Effector CD4-positive, alpha-beta T cell (primary cell): ENCODE data around the gene ZDHHC24.
"Not testable (repeated sequence)": the region's sequence is repeated elsewhere in the genome, so short reads cannot be mapped to it uniquely, and the experiment has no call there.

ENCODE experiments used
- DNase-seq: peaks from one replicate; pipeline ENCODE4 v3.0.0-alpha.2; 2020

The ZDHHC24 gene

DNA sequence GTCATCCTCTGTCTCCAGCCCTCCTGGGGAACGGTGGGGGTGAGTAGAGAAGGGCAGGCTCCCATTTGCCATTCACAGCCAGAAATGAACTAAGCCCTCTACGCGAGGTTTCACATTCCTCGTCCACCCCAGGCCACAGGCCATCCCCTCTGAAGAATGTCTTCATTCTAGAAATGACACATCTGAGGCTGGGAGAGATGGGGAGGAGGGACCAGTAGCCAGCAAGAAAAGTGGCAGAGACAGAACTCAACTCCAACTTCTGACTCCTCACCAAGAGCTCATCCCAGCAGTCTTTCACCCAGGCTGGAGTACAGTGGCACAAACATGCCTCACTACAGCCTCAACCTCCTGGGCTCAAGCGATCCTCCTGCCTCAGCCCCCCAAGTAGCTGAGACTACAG lies 19.1 kb upstream of the ZDHHC24 start:
- no peak for DNase-seq

- no peak for DNase-seq
Measured at GRCh38 chr11:66564538-66564937, 18.7 kb upstream of the ZDHHC24 start.

GRCh38 chr11:66563832-66564231 lies 18.0 kb upstream of the ZDHHC24 start:
- DNase-seq = no peak

DNA sequence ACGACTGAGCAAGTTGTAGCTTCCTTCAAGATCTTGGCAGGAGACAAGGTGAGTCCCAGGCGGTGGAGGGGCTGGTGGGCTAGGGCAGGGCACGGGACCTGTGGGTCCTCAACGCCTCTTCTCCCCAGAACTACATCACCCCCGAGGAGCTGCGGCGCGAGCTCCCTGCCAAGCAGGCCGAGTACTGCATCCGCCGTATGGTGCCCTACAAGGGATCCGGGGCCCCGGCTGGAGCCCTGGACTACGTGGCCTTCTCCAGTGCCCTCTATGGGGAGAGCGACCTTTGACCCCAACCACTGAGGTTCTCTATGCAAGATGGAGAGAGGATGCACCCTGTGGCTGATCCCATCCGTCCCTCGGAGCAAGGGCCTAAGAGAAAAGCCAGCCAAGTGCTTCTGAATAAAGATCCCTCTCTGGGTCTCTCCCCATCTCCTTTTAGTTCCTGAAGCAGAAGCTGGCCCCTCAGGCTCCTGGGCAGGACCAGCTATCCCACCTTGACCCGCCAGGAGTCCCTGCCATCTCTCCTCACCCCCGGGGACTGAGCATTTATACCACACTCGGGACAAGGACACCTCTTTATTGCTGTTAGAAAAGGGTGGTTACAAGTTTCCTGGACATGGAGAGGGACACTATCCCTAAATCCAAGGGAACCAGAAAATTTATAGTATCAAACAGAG lies 17.2 kb upstream of the ZDHHC24 start:
- DNase-seq = no peak

- DNase-seq = no peak
Measured at GRCh38 chr11:66562275-66562674, 16.4 kb upstream of the ZDHHC24 start.

GRCh38 chr11:66561975-66562248 lies 16.1 kb upstream of the ZDHHC24 start:
- DNase-seq = no peak

GRCh38 chr11:66561178-66561974 lies 15.5 kb upstream of the ZDHHC24 start:
- no peak for DNase-seq

DNA sequence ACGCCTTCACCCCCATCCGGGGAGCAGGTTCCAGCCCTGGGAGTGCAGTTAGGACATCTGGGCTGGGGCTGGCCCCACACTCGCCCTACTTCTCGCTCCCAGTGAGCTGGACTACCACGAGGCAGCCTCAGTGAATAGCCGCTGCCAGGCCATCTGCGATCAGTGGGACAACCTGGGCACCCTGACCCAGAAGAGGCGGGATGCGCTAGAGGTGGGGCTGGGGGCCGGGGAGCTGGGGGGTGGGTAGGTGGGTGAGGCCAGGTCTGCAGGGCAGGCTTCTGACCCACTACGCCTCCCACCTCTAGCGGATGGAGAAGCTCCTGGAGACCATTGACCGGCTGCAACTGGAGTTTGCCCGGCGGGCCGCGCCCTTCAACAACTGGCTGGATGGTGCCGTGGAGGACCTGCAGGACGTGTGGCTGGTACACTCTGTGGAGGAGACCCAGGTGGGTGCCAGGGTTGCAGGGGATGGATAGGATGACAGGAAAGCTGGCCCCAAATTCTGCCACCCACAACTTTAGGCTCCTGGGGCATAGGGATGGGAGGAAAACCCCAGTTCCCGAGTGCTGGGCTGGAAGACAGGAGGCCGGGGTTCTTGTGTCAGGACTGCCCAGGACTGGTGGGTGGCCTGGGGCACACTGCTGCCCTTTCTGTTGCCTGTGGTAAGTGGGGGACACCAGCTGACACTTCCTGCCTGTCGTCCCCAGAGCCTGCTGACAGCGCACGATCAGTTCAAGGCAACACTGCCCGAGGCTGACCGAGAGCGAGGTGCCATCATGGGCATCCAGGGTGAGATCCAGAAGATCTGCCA lies 14.2 kb upstream of the ZDHHC24 start:
- DNase-seq = no peak

DNA sequence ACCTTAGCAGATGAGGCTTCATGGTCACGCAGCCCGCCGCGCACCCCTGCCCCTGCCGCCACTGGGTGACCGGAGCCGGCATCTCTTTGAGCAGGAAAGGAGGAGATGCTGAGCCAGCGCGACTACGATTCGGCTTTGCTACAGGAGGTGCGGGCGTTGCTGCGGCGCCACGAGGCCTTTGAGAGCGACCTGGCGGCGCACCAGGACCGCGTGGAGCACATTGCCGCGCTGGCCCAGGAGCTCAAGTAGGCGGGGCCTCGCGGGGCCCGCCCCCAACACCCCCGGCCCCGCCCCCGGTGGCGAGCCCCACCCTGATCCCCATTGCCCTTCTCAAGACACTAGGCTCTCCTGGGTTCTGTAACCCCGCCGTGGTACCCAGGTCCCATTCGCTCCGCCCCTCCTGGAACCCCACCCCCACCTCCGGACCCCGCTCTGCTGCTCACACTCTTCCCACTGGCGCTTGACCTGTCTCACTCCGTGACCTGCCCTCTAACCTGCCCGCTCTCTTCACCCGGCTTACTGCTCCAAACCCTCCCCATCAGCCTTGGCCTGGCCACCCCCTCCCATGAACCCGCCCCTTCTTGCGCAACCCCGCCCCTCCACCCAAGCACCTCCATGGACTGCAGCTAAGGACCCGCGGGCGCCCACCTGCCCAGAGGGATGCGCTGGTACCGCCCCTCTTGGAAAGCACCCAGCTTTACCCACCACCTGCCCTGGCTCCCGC lies 13.5 kb upstream of the ZDHHC24 start:
- DNase-seq = no peak

DNA sequence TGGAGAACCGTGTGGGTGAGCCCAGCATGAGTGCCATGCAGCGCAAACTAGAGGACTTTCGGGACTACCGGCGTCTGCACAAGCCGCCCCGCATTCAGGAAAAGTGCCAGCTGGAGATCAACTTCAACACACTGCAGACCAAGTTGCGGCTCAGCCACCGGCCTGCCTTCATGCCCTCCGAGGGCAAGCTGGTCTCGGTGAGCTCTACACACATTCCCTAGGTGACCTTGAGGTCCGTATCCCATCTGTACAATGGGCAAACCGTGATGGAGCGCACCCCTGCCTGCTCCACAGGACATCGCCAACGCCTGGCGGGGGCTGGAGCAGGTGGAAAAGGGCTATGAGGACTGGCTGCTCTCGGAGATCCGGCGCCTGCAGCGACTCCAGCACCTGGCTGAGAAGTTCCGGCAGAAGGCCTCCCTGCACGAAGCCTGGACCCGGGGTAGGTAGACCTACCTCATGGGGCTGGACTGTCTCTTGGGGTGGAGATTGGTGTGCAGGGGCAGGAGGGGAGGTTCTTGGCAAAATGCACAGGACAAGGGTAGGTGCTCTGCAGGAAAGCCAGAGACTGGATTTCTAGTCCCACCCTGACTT lies 12.0 kb upstream of the ZDHHC24 start:
- no peak for DNase-seq

DNA sequence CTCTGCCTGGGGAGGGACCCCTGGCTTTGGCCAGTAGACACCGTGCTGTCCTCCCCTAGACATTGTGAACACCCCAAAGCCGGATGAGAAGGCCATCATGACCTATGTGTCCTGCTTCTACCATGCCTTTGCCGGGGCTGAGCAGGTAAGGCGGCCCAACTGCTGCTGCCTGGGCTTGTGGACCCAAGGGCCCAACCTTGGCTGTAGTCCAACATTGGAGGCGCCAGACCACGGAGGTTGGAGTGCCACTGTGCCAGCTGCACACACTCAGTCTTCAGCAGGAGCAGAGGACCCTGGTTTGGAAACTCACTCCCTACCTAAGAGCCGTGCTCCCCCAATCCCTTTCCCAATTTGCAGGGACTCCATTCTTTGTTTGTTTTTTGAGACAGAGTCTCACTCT lies 10.2 kb upstream of the ZDHHC24 start:
- no peak for DNase-seq

DNA sequence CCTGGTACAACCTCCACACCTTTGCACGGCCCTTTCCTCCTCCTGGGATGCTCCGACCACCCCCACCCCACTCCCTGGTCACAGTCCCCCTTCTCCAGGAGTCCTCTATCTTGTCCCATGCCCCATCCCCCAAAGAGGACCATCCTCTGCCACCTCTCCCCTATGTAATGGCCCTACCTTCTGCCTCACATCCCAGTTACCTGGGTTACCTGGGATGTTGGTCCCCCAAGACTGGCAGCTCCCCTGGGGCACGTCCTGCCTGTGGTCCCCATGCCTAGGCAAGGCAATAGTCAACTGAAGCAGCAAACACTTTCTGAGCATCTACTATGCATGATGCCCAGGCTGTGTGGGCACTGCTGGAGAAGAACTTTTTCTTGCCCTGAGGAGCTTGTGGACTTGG lies 9.6 kb upstream of the ZDHHC24 start:
- DNase-seq = no peak

DNA sequence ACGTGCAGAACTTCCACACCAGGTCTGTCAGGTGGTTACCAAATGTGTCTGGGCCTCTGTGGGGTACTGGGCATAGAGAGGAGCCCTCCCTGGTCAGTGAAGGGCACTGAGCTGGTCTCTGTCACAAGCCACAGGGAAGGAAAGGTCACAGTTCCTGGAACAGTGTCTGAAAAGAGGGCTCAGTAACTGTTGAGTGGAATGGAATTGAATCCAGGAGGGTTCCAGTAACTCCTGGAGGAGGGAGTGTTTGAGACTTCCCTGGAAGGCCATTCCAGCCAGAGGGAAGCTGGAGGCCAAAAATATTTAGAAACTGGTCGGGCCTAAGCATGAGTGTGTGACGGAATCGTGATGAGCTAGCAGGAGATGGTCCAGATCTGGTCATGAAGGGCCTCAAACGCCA lies 8.8 kb upstream of the ZDHHC24 start:
- no peak for DNase-seq

- no peak for DNase-seq
Measured at GRCh38 chr11:66550887-66551286, 5.0 kb upstream of the ZDHHC24 start.

GRCh38 chr11:66549696-66550095 lies 3.8 kb upstream of the ZDHHC24 start:
- no peak for DNase-seq

DNA sequence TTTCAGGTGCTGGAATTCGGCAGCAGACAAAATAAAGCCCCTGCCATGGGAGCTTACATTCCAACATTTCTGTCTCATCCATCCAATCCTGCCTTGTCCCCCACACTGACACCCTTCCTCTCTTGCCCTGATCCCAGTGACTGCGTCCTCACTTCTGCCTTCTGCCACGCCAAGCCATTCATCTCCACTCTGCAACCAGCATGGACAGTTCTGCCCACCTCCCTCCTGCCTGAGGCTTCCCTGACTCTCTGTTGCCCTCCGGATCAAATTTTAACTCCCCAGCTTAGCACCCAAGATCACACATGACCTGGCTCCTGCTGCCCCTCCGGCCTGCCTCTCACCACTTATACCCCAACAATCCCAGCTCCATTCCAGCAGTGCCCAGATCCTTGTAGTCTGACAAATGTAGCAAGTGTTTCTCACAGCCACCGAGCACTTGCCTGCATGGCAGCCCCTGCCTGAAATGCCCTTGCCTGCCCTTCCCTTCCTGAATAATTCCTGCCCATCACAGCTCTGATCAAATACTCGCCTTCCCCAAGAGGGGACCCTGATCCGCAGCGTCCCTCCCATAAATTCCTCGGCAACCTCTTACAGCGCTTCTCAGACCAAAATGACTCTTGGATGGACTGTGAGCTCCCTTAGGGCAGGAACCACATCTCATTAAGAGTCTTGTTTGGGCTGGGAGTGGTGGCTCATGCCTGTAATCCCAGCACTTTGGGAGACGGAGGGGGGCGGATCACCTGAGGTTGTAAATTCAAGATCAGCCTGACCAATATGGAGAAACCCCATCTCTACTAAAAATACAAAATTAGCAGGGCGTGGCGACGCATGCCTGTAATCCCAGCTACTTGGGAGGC lies 3.2 kb upstream of the ZDHHC24 start:
- no peak for DNase-seq

- no peak for DNase-seq
Measured at GRCh38 chr11:66548041-66548440, 2.2 kb upstream of the ZDHHC24 start.

DNA sequence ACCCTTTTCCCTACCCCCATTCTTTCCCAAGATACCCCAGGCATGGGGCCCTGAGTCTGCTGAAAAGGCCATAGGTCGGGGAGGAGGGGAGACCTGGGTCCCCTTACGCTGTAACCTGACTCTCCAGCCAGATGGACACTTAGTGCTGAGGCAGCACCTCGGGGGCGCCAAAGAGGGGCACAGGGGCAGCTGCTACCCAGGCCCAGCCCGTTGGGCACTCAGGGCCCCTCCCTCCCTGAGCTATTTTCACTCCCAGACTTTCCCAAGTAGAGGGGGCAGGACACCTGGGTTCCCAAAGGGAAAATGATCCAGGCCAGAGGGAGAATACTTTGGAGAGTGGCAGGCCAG lies 1.8 kb upstream of the ZDHHC24 start:
- DNase-seq = no peak

DNA sequence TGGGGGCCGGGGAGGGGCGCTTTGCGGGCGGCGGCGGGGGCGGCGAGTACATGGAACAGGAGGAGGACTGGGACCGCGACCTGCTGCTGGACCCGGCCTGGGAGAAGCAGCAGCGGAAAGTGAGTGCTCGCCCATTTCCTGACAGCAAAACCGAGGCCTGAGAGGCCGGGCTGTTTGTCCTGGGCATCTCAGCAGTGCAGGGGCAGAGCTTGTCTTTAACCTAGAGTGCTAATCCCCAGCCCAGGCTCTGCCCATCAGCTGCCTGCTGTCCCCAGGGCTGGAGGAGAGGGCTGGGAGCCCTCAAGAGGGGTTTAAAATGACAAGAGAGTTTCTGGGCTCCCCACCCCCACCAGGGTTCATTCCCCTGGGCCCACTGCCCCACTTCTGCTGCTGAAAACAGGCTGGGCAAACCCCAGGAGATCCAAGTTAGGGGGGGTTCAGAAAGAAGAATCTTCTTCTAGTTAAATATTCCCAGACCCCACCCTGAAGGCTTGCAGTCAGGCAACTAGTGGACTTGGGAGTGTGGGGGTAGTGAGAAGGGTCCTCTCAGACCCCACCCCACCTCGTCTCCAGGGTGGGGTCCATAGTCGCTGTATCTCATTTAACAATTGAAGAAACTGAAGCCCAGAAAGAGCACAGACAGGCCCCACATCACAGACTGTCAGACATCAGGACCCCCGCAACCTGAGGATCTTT lies 1.3 kb upstream of the ZDHHC24 start:
- no peak for DNase-seq

- DNase-seq = no peak
Measured at GRCh38 chr11:66546368-66546965, 619 bp upstream of the ZDHHC24 start, which contains the start of gene ACTN3. Gene ACTN3 (plus strand): TSS chr11:66546903. CDS start chr11:66546938, 35 bp downstream.

DNA sequence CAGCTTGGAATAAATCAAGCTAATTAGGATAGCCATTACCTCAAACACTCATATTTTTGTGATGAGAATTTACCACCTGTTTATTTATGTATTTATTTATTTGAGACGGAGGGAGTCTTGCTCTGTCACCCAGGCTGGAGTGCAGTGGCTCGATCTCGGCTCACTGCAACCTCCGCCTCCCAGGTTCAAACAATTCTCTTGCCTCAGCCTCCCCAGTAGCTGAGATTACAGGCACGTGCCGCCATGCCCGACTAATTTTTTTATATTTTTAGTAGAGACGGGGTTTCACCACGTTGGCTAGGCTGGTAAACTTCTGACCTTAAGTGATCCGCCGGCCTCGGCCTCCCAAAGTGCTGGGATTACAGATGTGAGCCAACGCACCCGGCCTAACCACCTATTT lies 896 bp downstream of the ZDHHC24 start:
- not testable (repeated sequence) for DNase-seq
